Cardiac fibroblast (primary cell): Measurements from ENCODE around the gene NEDD4L.
A peak's percentile ranks its signal among the peaks of the same experiment; 100 is the strongest.

ENCODE experiments used
- DNase-seq, 2 donors: peaks; one replicate each; pipeline versions ENCODE4 v3.0.0 to v3.0.0-alpha.2; 2010; ENCODE audit warnings: low read depth in 2 of 2
- H3K4me3 ChIP-seq, 2 donors: replicated peaks in 1 of 2; 1 replicate in 1 of 2; 2 replicates in 1 of 2; pipeline ENCODE4 v1.5.1; 2011; ENCODE audit warnings: low read depth in 2 of 2, low read length in 2 of 2, mild to moderate bottlenecking in 2 of 2, moderate library complexity in 1 of 2
- TF ChIP-seq, protein P1 (sequence below): IDR thresholded peaks from one replicate; pipeline ENCODE4 v1.5.1; 2011; ENCODE audit warnings: low read depth, mild to moderate bottlenecking, low read length, inconsistent platforms

The NEDD4L gene

DNA sequence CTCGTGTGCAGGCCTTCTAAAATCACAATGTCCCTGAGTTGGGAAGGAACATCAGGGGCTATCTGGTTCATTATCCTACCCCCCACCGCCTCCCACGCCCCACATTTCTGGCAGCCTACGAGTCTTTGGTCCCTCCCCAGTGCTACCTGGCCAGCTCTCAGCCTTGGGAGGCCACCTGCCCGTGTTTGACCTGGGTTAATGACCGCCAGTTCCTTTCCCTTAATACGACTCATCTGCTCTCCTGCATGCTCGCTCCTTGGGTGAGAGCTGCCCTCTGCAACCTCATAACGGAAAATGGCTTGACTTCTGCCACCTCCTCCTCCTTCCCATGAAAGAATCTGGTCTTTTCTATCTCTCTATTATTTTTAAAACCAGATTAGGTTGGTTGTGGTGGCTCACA is 112.5 kb downstream of the NEDD4L start:
- TF ChIP-seq, protein P1, sequence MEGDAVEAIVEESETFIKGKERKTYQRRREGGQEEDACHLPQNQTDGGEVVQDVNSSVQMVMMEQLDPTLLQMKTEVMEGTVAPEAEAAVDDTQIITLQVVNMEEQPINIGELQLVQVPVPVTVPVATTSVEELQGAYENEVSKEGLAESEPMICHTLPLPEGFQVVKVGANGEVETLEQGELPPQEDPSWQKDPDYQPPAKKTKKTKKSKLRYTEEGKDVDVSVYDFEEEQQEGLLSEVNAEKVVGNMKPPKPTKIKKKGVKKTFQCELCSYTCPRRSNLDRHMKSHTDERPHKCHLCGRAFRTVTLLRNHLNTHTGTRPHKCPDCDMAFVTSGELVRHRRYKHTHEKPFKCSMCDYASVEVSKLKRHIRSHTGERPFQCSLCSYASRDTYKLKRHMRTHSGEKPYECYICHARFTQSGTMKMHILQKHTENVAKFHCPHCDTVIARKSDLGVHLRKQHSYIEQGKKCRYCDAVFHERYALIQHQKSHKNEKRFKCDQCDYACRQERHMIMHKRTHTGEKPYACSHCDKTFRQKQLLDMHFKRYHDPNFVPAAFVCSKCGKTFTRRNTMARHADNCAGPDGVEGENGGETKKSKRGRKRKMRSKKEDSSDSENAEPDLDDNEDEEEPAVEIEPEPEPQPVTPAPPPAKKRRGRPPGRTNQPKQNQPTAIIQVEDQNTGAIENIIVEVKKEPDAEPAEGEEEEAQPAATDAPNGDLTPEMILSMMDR = no peak
- no peak for DNase-seq
- H3K4me3 ChIP-seq = no peak overlapping the region

DNA sequence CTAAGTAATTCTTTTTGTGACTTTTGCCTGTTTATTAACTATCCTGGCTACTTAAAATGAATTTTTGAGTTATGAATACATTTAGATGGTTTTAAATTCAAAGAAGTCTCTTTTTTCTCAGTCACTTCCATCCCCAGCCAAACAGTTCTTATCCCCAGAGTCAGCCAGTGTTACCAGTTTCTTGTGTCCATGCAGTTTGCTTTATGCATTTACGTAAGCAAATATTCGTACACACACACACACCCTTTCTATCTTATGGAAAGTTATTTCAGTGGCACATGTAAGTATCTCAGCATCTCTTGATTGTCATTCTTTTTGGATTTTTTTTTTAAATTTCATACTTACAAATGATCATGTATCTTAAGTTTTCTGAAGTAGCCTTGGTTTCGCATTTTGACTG is 113.2 kb downstream of the NEDD4L start:
- DNase-seq = no peak
- TF ChIP-seq, protein P1 = no peak
- no peak overlapping the region for H3K4me3 ChIP-seq

GRCh38 chr18:58158008-58158407 is 114.0 kb downstream of the NEDD4L start:
- TF ChIP-seq, protein P1 = no peak
- no peak for DNase-seq
- H3K4me3 ChIP-seq = no peak overlapping the region

DNA sequence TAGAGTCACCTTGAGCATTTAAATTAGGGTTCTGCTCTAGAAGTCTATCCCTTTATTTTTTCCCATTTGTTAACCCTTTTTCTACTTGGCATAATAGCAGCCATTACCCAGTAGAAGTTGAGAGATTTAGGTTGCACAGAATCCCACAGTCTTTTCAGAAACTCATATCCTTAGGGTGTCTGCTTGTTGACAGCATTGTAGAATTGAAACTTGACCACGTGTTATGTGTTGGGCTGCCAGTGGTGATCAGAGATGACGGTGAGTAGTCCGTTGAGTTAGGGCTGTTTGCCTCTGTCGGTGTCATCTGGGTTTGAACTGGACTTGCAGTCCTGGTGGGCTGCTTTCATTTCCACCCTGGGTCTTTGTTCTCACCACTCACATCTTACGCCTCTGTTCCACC is 114.4 kb downstream of the NEDD4L start:
- no peak overlapping the region for H3K4me3 ChIP-seq
- no peak for DNase-seq
- TF ChIP-seq, protein P1 = no peak

DNA sequence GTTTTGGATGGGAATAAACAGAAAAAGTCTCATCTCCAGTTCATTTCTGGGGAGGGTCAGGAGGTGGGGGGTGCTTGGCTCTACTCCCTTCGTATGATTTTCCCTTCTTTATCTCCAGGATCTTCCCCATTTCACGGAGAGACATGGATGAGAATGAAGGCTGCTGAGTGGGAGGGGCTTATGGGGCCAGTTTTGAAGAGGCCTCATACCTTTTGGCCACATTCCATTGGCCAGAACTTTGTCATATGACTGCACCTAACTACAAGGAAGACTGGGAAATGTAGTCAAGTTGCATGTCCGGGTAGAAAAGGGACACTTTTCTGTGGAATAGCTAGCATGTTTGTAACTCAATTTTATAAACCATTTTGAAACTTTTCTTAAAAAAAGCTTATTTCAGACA is 117.6 kb downstream of the NEDD4L start:
- no peak overlapping the region for H3K4me3 ChIP-seq
- TF ChIP-seq, protein P1 = no peak
- peak; percentile 30 to 36 for DNase-seq

GRCh38 chr18:58162127-58162526 is 118.1 kb downstream of the NEDD4L start:
- no peak for DNase-seq
- H3K4me3 ChIP-seq = no peak overlapping the region
- TF ChIP-seq, protein P1 = no peak

GRCh38 chr18:58163004-58163590 is 119.1 kb downstream of the NEDD4L start:
- no peak overlapping the region for H3K4me3 ChIP-seq
- TF ChIP-seq, protein P1 = no peak

More at GRCh38 chr18:58163004-58163590, 119.1 kb downstream of the NEDD4L start:
- DNase-seq = no peak
